GM11168 (cell line): ENCODE data around the gene TLE6.
"Not testable (repeated sequence)": the region's sequence is repeated elsewhere in the genome, so short reads cannot be mapped to it uniquely, and the experiment has no call there.

Experiments
- in situ Hi-C: fragments of 300-500 bp; cut with MboI; formaldehyde crosslinking; loops from one replicate; pipeline ENCODE4 v1.12.0; 2022; ENCODE audit warnings: low sequenced_read_pairs; ENCODE audit not compliant: unreplicated experiment

Gene TLE6

DNA sequence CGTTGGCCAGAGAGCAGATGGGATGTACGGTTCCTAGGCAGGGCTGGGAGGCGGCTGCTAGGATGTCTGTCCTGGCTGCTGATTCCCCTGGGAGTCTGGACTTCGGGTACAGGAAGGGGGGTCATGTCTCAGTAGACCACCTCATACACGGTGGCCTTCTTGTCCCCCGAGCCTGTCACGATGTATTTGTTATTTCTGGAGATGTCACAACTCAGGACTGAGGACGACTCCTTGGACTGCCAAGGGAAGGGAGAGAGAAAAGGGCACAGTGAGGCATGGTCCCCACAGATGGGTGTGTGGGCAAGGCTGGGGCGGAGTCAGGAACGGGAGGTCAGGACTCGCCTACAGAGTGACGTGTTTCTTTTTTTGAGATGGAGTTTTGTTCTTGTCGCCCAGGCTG is 20.4 kb downstream of the TLE6 start:
- in situ Hi-C loops = no loop called here

DNA sequence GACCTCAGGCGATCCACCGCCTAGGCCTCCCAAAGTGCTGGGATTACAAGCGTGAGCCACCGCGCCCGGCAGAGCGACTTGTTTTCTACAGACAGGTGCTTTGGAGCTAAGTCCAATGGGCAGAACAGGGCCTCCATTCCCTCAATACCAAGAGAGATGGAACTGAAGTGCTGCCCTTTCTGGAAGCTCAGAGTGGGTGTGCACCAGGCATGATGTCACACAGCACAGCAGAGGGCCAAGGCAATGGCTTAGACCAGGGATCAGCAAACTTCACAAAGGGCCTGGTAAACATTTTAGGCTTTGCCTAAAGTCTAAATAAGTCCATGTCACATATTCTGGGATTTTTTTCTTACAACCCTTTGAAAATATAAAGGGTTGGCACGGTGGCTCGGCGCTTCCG is 21.3 kb downstream of the TLE6 start:
- in situ Hi-C loops = no loop called here

DNA sequence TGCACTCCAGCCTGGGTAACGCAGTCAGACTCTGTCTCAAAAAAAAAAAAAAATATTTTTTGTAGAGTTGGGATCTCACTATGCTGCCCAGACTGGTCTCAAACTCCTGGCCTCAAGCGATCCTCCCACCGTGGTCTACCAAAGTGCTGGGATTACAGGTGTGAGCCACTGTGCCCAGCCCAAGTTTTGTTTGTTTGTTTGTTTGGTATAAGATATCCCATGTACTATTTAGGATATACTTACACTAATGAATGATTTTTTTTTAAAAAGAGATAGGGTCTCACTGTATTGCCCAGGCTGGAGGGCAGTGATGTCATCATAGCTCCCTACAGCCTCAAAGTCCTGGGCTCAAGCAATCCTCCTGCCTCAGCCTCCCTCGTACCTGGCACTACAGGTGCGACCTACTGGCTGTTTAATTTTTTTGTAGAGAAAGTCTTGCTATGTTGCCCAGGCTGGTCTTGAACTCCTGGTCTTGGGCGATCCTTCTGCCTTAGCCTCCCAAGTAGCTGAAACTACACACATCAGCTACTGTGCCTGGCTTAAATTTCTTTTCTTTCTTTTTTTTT is 24.0 kb downstream of the TLE6 start:
- in situ Hi-C loops = no loop called here

DNA sequence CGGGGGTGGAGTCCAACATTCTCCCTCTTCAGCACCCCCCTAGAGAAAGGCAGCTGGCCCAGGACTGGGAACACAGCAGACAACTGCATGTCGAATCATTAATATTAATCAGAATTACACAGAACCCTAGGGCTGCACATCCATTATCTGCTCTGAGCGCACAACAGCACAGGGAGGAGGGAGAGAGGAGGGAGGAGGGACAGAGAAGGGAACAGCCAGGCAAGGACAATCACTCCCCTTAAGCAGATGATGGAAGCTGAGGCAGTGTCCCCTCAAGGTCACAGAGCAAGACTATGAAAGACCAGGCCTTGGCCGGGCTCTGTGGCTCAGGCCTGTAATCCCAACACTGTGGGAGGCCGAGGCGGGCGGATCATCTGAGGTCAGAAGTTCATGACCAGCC is 25.7 kb downstream of the TLE6 start:
- in situ Hi-C loops = no loop called here

DNA sequence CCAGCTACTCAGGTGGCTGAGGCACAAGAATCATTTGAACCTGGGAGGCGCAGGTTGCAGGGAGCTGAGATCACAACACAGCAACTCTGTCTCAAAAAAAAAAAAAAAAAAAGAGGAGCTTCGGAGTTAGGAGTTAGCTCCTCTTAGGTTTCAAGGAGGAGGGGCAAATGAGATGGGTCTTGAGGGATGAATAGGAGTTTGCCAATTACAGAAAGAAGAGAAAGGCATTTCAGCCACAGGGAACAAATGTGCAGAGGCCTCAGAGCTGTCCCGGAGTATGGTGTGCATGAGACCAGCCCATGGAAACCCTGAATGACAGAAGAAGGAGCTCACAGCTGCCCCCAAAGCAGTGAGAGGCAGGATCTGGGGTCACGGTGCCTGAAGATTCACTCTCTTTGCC is 27.2 kb downstream of the TLE6 start:
- in situ Hi-C loops = no loop called here

DNA sequence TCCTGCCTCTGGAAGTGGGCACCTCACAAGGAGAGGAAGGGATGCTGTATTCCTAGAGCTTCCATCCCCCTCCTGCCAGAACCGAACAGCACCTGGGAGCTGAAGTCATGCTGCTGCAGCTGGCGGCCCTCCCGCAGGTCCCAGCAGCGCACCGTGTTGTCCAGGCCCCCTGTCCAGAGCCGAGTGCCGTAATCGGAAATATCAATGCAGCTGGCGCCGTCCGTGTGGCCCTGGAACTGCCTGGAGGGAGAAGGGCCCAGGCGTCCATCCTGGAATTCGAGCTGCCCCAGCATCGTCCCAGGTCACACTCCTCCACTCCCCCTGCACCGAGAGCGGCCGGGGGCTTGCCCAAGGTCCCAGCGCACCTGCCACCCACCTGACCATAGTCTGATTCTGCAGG is 28.0 kb downstream of the TLE6 start:
- in situ Hi-C loops = no loop called here

DNA sequence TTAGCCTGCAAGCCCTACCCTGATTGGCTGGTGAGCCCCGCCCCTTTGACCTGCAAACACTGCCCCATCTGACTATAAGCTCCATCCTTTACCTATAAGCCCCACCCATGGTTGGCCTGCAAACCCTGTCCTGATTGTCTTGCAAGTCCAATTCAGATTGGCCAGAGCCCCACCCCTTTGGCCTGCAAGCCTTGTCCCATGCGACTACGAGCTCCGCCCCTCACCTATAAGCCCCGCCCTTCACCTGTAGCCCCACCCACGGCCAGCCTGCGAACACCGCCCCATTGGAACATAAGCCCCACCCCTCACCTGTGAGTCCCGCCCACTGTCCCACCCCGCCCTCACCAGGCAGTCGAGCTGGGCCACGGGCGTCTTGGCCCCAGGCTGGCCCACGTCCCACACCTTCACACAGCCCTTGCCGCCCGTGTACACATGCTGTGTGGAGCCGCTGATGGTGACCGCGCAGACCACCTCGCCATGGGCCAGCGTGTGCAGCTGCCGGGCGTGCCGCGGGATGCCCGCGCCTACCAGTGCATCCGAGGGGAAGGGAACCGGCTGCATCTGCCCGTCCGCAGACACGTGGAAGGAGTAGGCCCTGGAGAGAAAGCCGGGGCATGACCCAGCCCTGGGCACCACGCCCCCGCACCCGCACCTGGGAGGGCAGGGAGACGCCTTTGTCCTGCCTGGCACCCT is 28.9 kb downstream of the TLE6 start:
- in situ Hi-C loops = no loop called here

DNA sequence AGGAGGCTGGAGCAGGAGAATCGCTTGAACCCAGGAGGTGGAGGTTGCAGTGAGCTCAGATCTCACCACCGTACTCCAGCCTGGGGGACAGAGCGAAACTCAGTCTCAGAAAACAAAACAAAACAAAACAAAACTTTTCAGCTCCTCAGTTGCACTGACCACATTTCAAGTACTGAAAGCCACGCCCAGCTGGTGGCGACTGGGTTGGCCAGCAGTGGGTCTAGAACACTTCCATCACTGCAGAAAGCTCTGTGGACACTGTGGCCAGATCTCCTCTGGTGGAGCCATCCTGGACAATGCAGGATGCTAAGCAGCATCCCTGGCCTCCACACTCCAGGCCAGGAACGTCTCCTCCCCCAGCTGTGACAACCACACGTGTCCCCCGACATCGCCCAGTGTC is 30.6 kb downstream of the TLE6 start:
- in situ Hi-C loops = no loop called here

DNA sequence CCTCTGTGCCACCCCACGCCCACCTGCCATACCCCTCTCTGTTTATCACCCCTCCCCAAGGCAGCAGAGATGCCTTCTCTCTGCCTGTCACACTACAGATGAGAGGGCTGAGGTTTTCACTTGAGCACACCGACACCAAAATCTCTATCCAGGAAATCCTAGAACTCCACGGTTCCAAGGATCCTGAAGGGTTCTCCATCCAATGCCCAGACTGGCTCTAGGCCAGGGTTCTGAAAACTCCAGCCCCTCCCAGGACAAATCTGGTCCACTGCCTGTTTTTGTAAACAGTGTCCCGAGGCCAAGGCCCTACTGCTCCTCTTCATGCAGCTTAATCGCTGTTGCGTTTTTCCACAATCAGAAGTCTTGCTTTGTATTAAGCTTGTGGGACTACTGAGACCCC is 31.6 kb downstream of the TLE6 start:
- in situ Hi-C loops = no loop called here

DNA sequence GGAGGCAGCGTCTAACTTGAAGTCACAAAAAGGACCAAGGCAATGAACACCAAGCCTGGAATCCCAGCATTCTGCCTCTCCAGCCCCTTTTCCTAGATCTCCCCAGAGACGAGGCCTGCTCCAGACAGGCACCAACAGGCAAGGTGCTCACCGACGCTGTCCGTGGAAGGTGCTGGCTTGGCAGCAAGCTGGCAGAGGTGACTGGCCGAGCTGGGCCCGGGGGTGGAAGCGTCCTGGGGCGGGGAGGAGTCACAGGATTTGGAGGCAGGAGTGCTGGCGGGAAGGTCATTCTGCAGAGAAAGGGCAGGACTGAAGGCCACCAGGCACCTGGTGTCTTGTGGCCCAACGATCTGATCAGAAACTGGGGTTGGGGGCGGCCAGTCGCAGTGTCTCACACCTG is 33.5 kb downstream of the TLE6 start:
- in situ Hi-C loops = no loop called here

DNA sequence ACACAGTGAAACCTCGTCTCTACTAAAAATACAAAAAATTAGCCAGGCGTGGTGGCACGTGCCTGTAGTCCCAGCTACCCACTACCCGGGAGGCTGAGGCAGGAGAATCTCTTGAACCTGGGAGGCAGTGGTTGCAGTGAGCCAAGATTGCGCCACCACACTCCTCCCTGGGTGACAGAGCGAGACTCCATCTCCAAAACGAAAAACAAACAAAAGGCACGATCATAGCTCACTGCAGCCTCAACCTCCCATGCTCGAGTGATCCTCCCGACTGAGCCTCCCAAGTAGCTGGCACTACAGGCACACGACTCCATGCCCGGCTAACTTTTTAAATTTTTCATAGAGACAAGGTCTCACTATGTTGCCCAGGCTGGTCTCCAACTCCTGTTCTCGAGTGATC is 34.7 kb downstream of the TLE6 start:
- in situ Hi-C loops = not testable (repeated sequence)

DNA sequence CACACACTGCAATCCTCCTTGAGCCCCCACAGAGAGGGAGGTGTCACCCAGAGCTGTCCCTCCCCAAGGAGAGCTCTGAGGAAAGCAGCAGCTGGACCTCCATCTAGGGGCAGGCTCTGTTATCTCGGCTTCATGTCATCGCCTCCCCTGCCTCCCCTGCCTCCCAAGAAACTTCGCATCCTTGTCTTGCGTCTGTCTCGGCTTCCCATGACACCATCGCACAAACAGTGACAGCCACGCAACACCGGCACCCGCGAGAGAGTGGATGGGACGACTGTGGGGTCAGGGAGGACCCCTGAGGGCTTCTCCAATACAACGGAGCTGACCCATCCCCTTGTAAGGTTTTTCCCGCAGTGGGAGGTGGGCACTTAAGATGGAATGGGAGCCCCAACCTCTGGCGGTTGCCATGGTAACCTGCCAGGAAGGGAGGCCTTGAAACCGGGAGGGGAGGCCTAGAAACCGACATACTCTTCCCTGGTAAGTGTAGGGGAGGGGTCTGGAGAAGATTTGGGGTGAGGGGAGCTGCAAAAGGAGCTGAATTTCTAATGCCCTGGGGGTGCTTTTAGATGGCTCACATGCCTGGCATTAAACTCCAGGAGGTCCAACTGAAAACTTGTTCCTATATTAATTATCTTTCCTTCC is 35.4 kb downstream of the TLE6 start:
- in situ Hi-C loops = no loop called here

DNA sequence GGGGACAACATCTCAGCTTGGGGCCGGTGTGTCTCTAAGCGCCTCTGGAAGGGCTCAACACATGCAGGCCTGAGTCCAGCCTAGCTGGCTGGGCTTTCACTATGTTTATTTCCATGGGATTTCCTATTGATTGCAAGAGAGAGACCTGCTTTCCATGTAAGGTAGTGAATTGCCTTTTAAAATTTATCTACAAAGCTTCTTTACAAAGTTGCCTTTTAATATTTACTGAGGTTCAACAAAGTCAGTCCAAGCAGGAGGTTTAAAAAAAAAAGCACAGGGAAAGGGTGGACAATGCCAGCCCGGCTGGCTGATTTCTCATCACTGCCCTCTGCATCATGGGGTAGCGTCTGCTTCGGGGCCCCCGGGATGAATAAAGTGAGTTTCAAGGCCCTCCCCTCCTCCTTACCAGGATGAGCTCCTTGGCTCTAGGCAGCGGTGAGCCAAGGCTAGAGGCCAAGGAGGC is 35.9 kb downstream of the TLE6 start:
- in situ Hi-C loops = no loop called here

DNA sequence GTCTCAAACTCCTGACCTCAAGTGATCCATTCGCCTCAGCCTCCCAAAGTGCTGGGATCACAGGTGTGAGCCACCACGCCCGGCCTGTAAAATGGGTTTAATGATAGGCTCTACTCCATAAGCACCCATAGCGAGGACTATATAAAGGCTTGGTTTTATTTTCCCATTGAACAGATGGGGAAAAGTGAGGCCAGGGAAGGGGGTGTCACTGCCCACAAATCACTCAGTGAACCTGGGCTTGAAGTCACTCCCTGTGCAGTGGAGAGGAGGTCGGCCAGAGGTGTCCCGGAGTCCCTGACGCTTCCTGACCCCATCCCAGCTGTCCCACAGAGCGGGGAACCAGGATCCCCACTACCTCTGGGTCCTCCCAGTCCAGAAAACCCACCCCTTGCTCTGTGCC is 36.8 kb downstream of the TLE6 start:
- in situ Hi-C loops = no loop called here

DNA sequence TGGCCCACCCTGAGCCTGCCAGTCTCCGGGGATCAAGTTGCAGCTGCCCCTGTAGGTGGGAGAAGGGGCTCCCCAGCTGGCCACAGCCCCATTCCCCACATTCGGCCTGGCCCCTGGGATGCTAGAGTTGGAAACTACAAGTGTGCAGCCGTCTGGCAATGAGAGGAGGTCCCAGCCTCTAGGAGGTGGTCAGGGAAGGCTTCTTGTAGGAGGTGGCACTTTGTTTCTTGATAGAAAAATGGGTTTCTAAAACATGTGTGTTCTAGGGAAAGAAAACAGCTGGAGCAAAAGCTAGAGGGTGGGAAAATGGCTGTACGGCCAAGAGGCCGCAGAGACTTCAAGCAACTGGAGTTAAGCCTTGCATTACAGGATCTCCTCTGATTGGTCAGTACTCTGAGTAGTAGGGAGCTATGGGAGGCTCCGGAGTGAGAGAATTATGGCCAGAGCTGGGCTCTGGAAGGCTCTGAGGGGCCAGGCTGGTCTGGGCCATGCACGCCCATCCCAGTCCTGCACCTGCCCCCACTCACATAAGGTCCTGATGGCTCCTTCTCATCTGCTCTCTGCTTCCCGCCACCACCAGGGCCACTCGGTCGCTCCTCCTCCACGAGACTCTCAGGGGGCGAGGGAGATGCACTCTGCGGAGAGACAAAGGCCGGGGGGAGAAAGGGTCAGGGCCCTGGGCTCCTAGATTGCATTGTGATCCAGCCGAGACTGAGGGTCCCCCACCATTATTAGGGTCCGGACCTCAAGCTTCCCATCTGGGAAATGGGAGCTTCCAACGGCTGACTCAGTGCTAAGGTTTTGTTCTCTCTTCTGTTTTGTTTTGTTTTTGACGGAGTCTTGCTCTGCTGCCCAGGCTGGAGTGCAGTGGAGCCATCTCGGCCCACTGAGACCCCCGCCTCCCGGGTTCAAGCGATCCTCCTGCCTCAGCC is 38.0 kb downstream of the TLE6 start:
- in situ Hi-C loops = no loop called here

DNA sequence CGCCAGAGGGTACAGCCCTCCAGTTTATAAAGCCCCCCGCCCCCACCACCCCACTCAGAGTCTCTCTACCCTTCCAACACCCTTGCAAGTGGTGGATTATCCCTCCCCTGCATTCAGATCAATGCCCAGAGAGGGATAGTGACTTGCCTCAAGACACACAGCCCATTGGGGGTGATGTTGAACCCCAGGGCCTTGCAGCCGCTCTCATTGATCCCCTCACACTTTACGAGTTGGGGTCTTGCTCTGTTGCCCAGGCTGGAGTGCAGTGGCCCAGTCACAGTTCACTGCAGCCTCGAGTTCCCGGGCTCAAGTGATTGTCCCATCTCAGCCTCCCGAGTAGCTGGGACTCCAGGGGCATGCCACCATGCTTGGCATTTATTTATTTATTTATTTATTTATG is 40.6 kb downstream of the TLE6 start:
- in situ Hi-C loops = no loop called here

DNA sequence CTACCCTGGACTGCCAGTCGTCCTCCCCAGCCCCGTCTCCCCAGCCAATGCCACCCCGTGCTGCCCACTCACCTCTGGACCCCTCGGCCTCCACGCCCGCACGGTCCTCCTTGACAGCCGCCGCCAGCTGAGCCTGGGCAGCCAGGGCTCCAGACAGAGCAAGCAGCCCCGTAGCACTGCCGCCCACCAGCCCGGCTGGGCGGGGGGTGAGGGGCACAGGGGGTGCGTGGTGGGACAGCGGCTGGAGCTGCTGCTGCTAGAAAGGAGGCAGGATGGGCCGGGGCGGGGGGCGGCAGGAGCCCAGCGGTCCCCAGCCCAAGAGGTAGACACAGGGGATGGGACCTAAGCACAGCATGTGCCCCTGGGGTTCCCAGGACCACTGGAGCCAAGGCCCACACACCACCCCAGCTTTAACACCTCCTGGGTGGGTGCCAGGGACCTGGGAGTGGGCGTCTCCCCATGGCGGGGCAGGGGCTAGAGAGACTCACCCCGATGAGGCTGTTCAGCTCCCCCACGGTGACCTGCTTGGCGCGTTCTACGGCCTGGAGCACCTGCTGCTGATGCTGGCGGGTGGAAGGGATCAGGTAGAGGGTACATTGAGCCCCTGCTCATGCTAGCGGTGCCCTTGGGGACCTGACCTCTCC is 42.0 kb downstream of the TLE6 start:
- in situ Hi-C loops = no loop called here

DNA sequence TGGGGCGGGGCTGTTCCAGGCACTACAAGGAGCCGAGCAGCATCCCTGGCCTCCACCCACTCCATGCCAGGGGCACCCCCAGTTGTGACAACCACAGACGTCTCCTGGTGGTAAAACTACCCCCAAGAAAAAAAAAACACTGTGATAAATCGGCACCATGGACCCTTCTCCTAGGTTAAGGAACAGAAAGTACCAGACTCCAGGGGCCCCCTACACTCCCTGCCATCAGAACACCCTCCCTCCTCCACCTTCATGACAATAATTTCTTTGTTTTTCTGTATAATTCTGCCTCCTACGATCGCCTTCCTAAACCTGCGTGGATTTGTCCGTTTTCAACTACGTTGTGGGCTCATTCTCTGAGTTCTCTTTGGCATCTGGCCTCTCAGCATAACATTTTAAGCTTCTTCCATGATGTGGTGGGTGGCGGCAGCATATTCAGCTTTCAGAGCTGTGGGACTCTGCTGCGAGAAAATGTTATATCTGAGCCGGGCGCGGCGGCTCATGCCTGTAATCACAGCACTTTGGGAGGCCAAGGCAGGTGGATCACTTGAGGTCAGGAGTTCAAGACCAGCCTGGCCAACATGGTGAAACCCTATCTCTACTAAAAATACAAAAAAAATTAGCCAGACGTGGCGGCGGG is 43.1 kb downstream of the TLE6 start:
- in situ Hi-C loops = no loop called here

DNA sequence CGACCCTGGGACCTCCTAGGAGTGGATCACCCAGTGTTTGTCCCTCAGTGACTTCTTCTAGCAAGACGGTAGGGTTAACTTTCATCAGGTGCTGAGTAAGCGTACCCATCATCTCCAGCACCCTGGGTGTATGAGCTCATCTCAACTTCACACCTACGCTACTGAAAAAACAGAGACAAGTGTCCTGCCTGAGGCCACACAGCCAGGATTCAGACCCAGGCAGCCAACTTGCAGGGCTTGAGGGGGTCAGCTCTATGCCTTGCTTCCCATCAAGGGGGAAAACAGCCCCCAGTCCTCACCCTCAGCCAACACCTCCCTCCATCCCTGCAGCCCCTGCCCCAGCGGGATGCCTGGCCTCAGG is 47.1 kb downstream of the TLE6 start:
- in situ Hi-C loops = no loop called here
